Placental pericyte (primary cell): Measurements from ENCODE around the gene TCF7. TPM values are rescaled to one million over a fixed set of nuclear protein-coding genes. Genes with fewer than 3 reads are reported as not detected.

ENCODE experiments used
- small RNA-seq: library from RNA; depleted of rRNA; stranded (forward); fragments of <200 nt; gene quantifications from one replicate; pipeline ENCODE3, GENCODE V24; 2012; ENCODE audit warnings: low replicate concordance
- total RNA-seq: library from RNA; depleted of rRNA; stranded (reverse); fragments of >200 nt; gene quantifications from 2 replicates; pipeline ENCODE4 v1.2.3, GENCODE V29; 2012

Gene TCF7
- total RNA-seq, result 0.44 and 3.9 TPM in 2 replicates

DNA sequence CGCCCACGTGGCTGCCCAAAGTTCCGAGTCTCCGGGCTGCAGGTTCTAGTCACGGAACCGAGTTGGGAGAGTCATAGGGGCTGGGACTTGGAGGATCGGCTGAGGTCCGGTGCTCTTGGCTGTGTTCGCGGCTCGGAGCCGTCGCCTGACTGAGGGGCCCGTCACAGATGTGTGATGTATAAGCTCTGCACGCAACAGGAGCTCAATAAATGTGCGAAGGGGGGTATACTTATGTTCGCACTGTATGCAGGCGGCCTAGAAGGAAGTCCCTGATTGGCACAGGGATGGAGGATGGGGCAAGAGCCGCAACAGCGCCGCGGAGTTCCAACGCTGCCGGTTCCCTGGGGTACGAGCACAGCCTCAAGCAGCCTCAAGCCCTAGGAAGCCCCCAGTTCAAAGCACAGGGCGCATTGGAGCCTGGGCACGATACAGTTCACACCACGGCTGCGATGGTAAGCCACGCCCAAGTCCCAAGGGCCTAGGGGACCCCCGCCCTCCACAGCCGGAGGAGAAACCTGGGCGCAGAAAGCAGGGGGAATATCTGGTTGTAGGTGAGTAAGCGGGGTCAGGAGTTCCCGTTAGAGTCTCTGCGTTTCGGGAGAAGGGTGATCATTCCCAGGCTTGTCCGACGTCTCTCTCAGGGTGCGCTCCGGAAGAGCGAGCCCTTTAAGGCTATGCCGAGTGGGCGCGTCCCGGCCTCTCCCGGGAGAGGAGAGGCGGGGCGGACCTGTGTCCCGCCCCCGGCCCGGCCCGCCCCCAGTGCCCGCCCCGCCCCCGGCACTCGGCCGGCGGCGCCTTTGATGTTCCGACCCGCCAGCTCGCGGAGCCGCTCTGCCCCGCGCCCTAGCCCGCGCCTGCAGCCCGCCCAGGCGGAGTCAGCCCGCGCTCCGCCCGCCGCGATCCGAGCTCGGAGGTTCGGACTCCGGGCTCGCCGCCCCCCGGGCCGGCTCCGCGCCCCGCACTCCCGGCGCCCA lies at the start of gene TCF7:
Gene TCF7 (plus strand): TSS at position 780 of the 974 bp plus-strand sequence. CDS start 226 bp downstream, outside the sequence.

GRCh38 chr5:134176511-134177368 lies 62.3 kb downstream of the TCF7 start, which contains the start of gene SKP1:
Gene SKP1, minus strand, starts transcription at chr5:134176950. Its CDS starts 2,928 bp downstream, at chr5:134174022.

Small RNA genes lying within 50 kb of the gene (small RNA-seq; reads per million reads assigned to genes)
- not detected for gene AC008608.1

Other genes starting within 250 kb of the TCF7 start
- gene C5orf15, start 146.1 kb upstream of the TCF7 start, total RNA-seq, result 53.8 and 97.6 TPM in 2 replicates
- gene VDAC1, start 109.7 kb upstream of the TCF7 start, total RNA-seq, result 206 and 364 TPM in 2 replicates
- 138 and 206 TPM in 2 replicates for gene SKP1, start 62.3 kb downstream of the TCF7 start, total RNA-seq
- gene PPP2CA, start 111.4 kb downstream of the TCF7 start, total RNA-seq, result 97.4 and 110 TPM in 2 replicates